ENCODE measurements around the gene CADM2.

DNA sequence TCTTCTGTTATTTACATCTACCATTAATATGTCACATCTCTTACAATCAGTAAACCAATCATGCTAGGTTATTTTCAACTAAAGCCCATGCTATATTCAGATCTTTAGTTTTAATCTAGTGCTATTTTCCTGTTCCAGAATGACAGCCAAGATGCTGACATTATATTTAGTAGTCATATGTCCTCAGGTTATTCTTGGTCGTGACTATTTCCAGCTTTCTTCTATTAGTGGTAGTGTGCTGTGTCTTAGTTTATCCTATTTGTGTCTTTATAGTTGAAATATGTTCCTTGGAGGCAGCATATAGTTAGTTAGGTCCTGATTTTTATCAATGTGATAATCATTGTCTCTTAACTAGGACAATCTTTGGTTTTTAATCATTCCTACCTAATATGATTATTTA lies 566.5 kb downstream of the CADM2 start:
- TF ChIP-seq POLR2AphosphoS5 (IDR thresholded peaks at IDR 0.05; ENCODE audit: low read depth, low read length), result no peak
- no peak for TF ChIP-seq CTCF (IDR thresholded peaks at IDR 0.05)
- TF ChIP-seq TCF7L2 (IDR thresholded peaks at IDR 0.05; ENCODE audit: low read depth, low read length), result no peak
- TF ChIP-seq REST (IDR thresholded peaks at IDR 0.05; ENCODE audit: insufficient read depth in 1 of 2, low read depth in 2 of 2, low read length in 1 of 2), result no peak
- TF ChIP-seq SIN3A (IDR thresholded peaks at IDR 0.05; ENCODE audit: borderline replicate concordance, insufficient read depth, low read depth, low read length), result no peak
